ENCODE results near the gene MTNR1B.

DNA sequence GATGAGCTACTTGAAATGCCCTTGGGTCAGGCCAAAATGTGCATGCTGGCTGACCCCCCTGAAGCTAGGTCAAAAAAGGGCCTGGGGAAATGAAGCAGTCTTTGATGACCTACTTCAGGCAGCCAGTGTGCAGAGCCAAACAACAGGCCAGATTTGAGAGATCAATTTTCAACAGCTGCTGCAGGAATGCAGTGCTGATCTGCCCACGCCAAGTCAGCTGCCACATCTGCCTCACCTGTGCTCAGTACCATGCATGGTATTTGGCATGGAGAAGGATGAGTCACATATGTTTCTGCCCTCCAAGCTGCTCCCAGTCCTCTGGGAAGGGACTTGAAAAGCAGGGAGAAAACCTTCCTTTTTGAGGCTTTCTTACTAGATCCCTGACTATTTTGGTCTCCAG lies 35.8 kb downstream of the MTNR1B start:
- TF ChIP-seq CTCF (IDR thresholded peaks at IDR 0.05) (no peak), POLR2A (IDR thresholded peaks at IDR 0.05) (no peak)

All from lower leg skin (tissue), 3 donors.